ENCODE results near the gene PTPRT.

PTPRT gene

GRCh38 chr20:42186337-42186736 is 1003.4 kb downstream of the PTPRT start:
- no peak overlapping the region for H3K4me3 Mint-ChIP-seq

GRCh38 chr20:42183147-42183546 is 1006.6 kb downstream of the PTPRT start:
- no peak for DNase-seq
- H3K4me1 Mint-ChIP-seq, result no peaks in the 10 kb centered on the region
- no peaks in the 10 kb centered on the region for H3K36me3 Mint-ChIP-seq (ENCODE audit: low read depth)
- H3K9me3 Mint-ChIP-seq, result no peaks in the 10 kb centered on the region
- H3K27me3 Mint-ChIP-seq (ENCODE audit: low read depth, poor library complexity), result peaks cover 11% of the 10 kb centered on the region
- no peak for TF ChIP-seq CTCF (IDR thresholded peaks at IDR 0.05)
- H3K4me3 Mint-ChIP-seq, result no peak overlapping the region
- H3K27ac Mint-ChIP-seq, result no peak overlapping the region

More at GRCh38 chr20:42186337-42186736, 1003.4 kb downstream of the PTPRT start:
- Mint-ChIP-seq H3K9me3 (no peaks in the 10 kb centered on the region), H3K27me3 (ENCODE audit: low read depth, poor library complexity) (peaks cover 13% of the 10 kb centered on the region), H3K4me1 (no peaks in the 10 kb centered on the region), H3K36me3 (ENCODE audit: low read depth) (no peaks in the 10 kb centered on the region), H3K27ac (no peak overlapping the region)
- TF ChIP-seq CTCF (IDR thresholded peaks at IDR 0.05), result no peak
- no peak for DNase-seq

GRCh38 chr20:42181064-42181463 is 1008.6 kb downstream of the PTPRT start:
- no peaks in the 10 kb centered on the region for H3K4me1 Mint-ChIP-seq

GRCh38 chr20:42179768-42180167 is 1009.9 kb downstream of the PTPRT start:
- H3K27me3 Mint-ChIP-seq (ENCODE audit: low read depth, poor library complexity), result peaks cover 20% of the 10 kb centered on the region
- no peak for TF ChIP-seq CTCF (IDR thresholded peaks at IDR 0.05)
- no peak overlapping the region for H3K27ac Mint-ChIP-seq
- no peaks in the 10 kb centered on the region for H3K4me1 Mint-ChIP-seq
- no peaks in the 10 kb centered on the region for H3K9me3 Mint-ChIP-seq
- peak; percentile 67 for DNase-seq
- H3K36me3 Mint-ChIP-seq (ENCODE audit: low read depth), result no peaks in the 10 kb centered on the region
- no peak overlapping the region for H3K4me3 Mint-ChIP-seq

More at GRCh38 chr20:42181064-42181463, 1008.6 kb downstream of the PTPRT start:
- Mint-ChIP-seq H3K4me3 (no peak overlapping the region), H3K9me3 (no peaks in the 10 kb centered on the region), H3K27me3 (ENCODE audit: low read depth, poor library complexity) (peaks cover 19% of the 10 kb centered on the region), H3K36me3 (ENCODE audit: low read depth) (no peaks in the 10 kb centered on the region), H3K27ac (no peak overlapping the region)
- TF ChIP-seq CTCF (IDR thresholded peaks at IDR 0.05), result no peak
- DNase-seq, result no peak

- Mint-ChIP-seq H3K9me3 (no peaks in the 10 kb centered on the region), H3K27ac (no peak overlapping the region), H3K27me3 (ENCODE audit: low read depth, poor library complexity) (peaks cover 32% of the 10 kb centered on the region), H3K4me3 (no peak overlapping the region), H3K36me3 (ENCODE audit: low read depth) (no peaks in the 10 kb centered on the region), H3K4me1 (no peaks in the 10 kb centered on the region)
- no peak for TF ChIP-seq CTCF (IDR thresholded peaks at IDR 0.05)
- no peak for DNase-seq
These were observed 1016.3 kb downstream of the PTPRT start for GRCh38 chr20:42173440-42173839.

GRCh38 chr20:42164121-42164890 is 1025.4 kb downstream of the PTPRT start:
- Mint-ChIP-seq H3K36me3 (ENCODE audit: low read depth) (no peaks in the 10 kb centered on the region), H3K4me3 (no peak overlapping the region)

More at GRCh38 chr20:42164121-42164890, 1025.4 kb downstream of the PTPRT start:
- no peak for TF ChIP-seq CTCF (IDR thresholded peaks at IDR 0.05)
- Mint-ChIP-seq H3K9me3 (no peaks in the 10 kb centered on the region), H3K27me3 (ENCODE audit: low read depth, poor library complexity) (peaks cover 33% of the 10 kb centered on the region), H3K27ac (no peak overlapping the region), H3K4me1 (no peaks in the 10 kb centered on the region)
- no peak for DNase-seq

Measured in nephron progenitor cell (in vitro differentiated cells).